Epithelial cell of esophagus (primary cell): ENCODE data around the gene CLGN.

Experiments used
- DNase-seq: peaks from one replicate; pipeline ENCODE4 v3.0.0; 2010; ENCODE audit warnings: low read depth
- H3K4me3 ChIP-seq: 2 replicates; pipeline ENCODE4 v1.5.1; 2011; ENCODE audit warnings: mild to moderate bottlenecking, low read length, control low read depth
- TF ChIP-seq, protein P1 (sequence below): IDR thresholded peaks from 2 replicates; pipeline ENCODE4 v1.5.1; 2011; ENCODE audit warnings: low read depth, mild to moderate bottlenecking, low read length, control low read depth, inconsistent platforms; ENCODE audit not compliant: insufficient read depth; ENCODE audit errors: missing control alignments

Gene CLGN

DNA sequence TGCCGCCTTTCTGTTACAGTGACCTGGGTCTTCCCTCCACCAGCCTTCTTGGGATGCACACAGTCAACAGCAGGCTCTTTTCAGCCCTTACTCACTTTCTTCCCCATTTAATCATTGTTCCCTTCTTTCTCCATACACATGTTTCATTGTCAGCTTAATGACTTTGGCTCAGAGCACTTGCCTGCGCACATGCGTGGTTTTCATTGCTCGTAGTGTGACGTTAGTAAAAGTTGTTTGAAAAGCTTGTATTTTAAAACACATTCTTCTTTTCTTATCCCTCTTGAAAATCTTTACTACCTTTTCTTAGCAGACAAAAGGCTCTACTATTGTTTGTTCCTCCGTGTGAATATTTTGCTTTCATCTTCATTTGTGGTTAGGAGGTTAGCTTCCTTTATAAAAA is 73.7 kb downstream of the CLGN start:
- TF ChIP-seq, protein P1, sequence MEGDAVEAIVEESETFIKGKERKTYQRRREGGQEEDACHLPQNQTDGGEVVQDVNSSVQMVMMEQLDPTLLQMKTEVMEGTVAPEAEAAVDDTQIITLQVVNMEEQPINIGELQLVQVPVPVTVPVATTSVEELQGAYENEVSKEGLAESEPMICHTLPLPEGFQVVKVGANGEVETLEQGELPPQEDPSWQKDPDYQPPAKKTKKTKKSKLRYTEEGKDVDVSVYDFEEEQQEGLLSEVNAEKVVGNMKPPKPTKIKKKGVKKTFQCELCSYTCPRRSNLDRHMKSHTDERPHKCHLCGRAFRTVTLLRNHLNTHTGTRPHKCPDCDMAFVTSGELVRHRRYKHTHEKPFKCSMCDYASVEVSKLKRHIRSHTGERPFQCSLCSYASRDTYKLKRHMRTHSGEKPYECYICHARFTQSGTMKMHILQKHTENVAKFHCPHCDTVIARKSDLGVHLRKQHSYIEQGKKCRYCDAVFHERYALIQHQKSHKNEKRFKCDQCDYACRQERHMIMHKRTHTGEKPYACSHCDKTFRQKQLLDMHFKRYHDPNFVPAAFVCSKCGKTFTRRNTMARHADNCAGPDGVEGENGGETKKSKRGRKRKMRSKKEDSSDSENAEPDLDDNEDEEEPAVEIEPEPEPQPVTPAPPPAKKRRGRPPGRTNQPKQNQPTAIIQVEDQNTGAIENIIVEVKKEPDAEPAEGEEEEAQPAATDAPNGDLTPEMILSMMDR = no peak
- no peak for DNase-seq
- no peak overlapping the region for H3K4me3 ChIP-seq

DNA sequence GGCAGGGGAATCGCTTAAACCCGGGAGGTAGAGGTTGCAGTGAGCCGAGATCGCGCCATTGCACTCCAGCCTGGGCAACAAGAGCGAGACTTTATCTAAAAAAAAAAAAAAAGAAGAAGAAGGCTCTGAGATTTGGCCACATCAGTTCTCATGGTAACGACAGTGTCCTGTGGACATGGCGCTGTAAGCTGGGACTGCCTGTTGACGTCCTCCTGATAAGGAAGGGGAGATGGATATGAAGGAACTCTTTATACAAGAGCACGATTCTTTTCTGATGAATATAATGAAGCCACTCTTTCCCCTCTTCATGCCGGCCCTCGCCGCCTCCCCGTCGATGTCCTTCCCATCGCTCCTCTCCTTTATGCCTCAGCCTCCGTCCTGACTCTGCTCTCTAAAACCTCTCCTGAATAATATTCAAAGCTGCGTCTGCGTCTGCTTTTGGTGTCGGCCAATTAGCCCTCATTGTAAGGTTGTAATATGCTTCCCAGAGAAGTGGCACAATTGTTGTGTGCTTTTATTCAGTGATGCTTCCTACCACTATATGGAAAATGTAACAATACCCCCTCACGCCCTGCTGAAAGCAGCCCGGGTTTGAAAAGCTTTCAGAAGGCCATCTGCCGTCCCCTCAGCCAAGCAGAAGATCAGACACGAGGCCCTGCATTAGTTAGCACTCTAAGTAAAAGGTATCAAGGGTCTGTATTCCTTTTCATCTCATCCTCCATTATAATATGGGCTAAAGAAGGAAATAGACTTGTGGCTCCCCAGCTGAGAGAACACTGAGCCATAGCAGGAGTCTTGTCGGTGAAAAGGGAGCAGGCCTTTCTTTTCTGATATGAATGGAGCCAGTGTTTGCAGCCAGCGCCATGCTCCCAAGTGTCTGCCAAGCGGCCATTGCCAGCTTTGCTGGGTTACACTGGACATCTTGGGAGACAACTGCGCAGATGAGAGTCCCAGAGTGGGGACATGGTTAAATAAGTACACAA is 76.1 kb downstream of the CLGN start:
- no peak overlapping the region for H3K4me3 ChIP-seq
- no peak for DNase-seq
- TF ChIP-seq, protein P1 = no peak

DNA sequence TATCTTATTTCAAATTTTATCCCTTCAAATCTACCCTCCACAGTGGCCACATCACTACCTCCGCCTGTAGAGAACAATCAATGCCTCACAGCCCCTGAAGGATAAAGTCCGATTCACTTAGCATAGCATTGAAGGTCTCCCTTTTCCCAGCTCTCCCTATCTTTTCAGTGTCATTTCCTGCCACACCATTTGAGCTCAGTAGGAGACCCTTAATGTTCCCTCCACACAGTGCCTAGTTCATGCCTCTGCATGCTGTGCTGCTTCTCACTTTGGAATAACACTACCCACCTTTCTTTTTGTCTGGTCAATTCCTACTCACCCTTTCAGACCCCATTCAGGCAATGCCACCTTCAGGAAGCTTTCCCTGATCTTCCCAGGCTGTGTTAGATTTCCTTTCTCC is 77.6 kb downstream of the CLGN start:
- DNase-seq = no peak
- no peak overlapping the region for H3K4me3 ChIP-seq
- TF ChIP-seq, protein P1 = no peak

DNA sequence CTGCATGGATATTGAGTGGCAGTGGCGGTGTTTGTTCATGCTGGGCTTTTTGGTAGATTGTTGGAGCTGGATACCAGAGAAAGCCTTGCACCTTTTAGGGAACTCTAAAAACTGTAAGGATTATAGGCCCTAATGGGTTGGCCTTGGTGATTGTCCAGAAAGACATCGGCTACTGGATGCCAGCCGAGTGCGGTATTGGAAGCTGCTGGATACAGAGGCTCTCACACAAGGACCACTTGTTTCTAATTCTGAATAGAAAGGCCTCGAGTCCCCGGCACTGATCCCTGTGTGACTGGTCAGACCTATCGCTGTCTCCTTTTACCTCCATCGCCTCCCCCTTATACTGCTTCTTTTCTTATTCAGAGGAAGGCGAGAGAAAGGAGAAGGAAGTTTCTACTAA is 81.3 kb downstream of the CLGN start:
- no peak for DNase-seq
- TF ChIP-seq, protein P1 = no peak
- no peak overlapping the region for H3K4me3 ChIP-seq

DNA sequence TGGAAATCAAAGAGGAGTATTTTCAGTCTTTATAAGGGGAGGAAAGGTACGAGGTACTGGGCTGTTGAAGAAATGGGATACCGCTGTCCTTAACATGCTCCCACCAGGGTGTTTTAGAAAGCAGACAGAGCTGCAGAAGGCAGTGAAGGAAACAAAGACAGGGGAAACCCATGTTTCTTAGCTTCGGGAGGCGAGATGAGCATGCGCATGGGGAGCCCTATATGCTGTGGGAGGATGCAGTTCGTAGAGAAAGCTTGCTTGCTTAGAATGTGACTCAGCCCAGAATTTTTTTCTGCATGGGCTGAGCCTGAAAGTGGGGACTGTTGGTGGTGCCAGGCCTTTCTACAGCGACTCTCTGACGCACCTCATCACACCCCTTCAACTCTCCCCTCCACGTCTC is 82.8 kb downstream of the CLGN start:
- peak; percentile 37 for DNase-seq
- no peak overlapping the region for H3K4me3 ChIP-seq
- TF ChIP-seq, protein P1 = no peak

DNA sequence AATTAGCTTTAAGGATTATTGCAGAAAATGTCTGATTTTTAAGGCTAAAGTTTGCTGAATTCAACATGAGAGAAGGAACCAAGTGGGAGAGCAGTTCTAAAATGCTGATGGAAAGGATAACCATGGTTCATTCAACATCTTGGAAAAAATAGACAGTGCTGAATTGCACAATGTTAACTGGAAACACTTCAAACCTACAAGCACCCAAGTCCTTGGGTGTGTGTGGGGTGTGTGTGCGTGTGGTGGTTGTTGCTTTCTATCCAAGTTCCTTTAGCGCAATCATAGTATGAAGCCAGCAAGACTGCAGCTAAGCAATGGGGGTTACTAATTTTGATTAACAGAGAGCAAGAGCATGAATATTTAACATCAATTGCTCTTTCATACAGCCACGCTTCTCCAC is 83.3 kb downstream of the CLGN start:
- TF ChIP-seq, protein P1 = no peak
- DNase-seq = no peak
- H3K4me3 ChIP-seq = no peak overlapping the region
